HEK293 (cell line): ENCODE results near the gene PEX26.

ENCODE experiments used
- CTCF ChIP-seq: fragments of 450-650 bp; formaldehyde crosslinking; IDR thresholded peaks from 2 replicates; pipeline ENCODE4 v1.5.1; 2016; ENCODE audit warnings: missing biosample characterization, missing genetic modification characterization
- TRIM28 ChIP-seq: IDR thresholded peaks from 2 replicates; pipeline ENCODE4 v1.6.1; 2011; ENCODE audit warnings: low read length, control low read depth, borderline replicate concordance
- ZNF24 ChIP-seq: fragments of 450-650 bp; formaldehyde crosslinking; IDR thresholded peaks from 2 replicates; pipeline ENCODE4 v1.5.1; 2016; ENCODE audit warnings: missing biosample characterization, missing genetic modification characterization
- ZNF248 ChIP-seq: fragments of 450-650 bp; formaldehyde crosslinking; IDR thresholded peaks from 2 replicates; pipeline ENCODE4 v1.5.1; 2017; ENCODE audit warnings: missing biosample characterization, missing genetic modification characterization
- ZNF571 ChIP-seq: fragments of 450-650 bp; formaldehyde crosslinking; IDR thresholded peaks from 2 replicates; pipeline ENCODE4 v1.5.0; 2017; ENCODE audit warnings: missing biosample characterization, missing genetic modification characterization

GRCh38 chr22:18085188-18085587 lies 7.4 kb downstream of the PEX26 start:
- no peak for TF ChIP-seq ZNF24 (tag by site-specific recombination)
- TF ChIP-seq ZNF571: no peak
- TF ChIP-seq TRIM28: no peak
- no peak for TF ChIP-seq CTCF (tag by site-specific recombination)
- TF ChIP-seq ZNF248: no peak
